ENCODE results near the gene TBC1D8. TPM values are rescaled to one million over a fixed set of nuclear protein-coding genes. Genes with fewer than 3 reads are reported as not detected.
A peak's percentile ranks its signal among the peaks of the same experiment; 100 is the strongest.

Gene TBC1D8
- total and polyA plus RNA-seq, 2 of the 13 experiments (the other 11 are each of a cell fraction or from before 2014, with no cell fraction given): 45.1 to 95.4 TPM

DNA sequence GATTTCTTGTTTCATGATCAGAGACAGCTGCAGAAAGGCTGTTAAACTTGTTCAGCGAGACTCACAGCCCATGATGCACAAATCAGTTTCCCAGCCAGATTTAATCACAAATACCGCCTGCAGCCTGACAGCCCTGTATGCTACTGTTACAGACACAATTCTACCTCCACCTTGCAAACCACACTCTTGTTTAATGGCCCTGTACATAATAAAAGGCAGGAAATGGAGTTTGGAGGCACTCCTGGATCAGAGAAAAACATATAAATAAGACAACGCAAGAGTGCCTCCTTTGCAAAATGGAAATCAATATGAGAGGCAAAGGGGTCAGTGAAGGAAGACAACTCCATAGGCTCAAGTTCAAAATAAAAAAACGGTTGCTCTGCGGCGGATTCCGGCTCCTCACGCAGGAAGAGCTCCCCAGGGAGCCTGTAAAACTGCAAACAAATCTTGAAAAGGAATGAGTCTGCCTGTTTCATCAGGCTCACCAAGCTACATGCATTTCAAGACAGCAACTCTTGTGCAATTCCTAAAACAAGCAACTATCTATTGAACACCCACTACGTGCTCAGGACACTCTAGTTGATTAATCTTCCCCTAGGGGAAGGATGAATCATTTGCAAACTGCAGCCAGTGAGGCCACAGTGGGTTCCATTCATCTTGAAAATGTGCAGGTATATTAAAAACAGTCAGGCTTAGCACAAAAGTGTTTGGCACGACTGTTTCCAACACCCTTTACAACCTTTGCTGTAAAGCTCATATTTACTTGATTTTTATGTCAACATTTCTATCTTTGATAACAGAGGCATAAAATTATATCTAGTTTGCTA is 37.5 kb downstream of the TBC1D8 start (continued):
- TF ChIP-seq ZSCAN9 (CRISPR knock-in tag; IDR thresholded peaks at IDR 0.05; ENCODE audit: borderline replicate concordance) (peak; percentile 94), RNF2 (conservative IDR thresholded peaks at IDR 0.05; ENCODE audit: low read depth) (no peak), ZNF264 (CRISPR knock-in tag; IDR thresholded peaks at IDR 0.05) (no peak; the same call in 1 of the 2 replicates), TBL1XR1 (IDR thresholded peaks at IDR 0.05; ENCODE audit: borderline replicate concordance, low read length, partially characterized antibody) (no peak), ADNP (CRISPR knock-in tag; IDR thresholded peaks at IDR 0.05) (no peak), NR2F2 (IDR thresholded peaks at IDR 0.05; ENCODE audit: borderline replicate concordance, low read depth) (no peak), ZSCAN31 (CRISPR knock-in tag; IDR thresholded peaks at IDR 0.05; ENCODE audit: low read depth) (0 out of 2 replicates have a peak, but pooled peaks have one; percentile 15), ZNF136 (CRISPR knock-in tag; IDR thresholded peaks at IDR 0.05; ENCODE audit: low read depth) (peak; percentile 29; the same call in 1 of the 2 replicates), AHR (CRISPR knock-in tag; IDR thresholded peaks at IDR 0.05) (no peak), ELF3 (CRISPR knock-in tag; IDR thresholded peaks at IDR 0.05) (peak; percentile 59; the same call in 1 of the 2 replicates), SMYD3 (CRISPR knock-in tag; IDR thresholded peaks at IDR 0.05) (0 out of 2 replicates have a peak, but pooled peaks have one; percentile 48), DMAP1 (CRISPR knock-in tag; IDR thresholded peaks at IDR 0.05) (no peak), CEBPG (CRISPR knock-in tag; IDR thresholded peaks at IDR 0.05) (peak; percentile 99), RCOR2 (CRISPR knock-in tag; IDR thresholded peaks at IDR 0.05) (peak; percentile 99), KMT2B (CRISPR knock-in tag; IDR thresholded peaks at IDR 0.05) (peak; percentile 42; the same call in 1 of the 2 replicates), NPAS2 (CRISPR knock-in tag; IDR thresholded peaks at IDR 0.05; ENCODE audit: borderline replicate concordance) (no peak), SAP130 (CRISPR knock-in tag; IDR thresholded peaks at IDR 0.05; ENCODE audit: low read depth) (peak; percentile 93)
- TF ChIP-seq, protein P1, sequence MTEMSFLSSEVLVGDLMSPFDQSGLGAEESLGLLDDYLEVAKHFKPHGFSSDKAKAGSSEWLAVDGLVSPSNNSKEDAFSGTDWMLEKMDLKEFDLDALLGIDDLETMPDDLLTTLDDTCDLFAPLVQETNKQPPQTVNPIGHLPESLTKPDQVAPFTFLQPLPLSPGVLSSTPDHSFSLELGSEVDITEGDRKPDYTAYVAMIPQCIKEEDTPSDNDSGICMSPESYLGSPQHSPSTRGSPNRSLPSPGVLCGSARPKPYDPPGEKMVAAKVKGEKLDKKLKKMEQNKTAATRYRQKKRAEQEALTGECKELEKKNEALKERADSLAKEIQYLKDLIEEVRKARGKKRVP (CRISPR knock-in tag; IDR thresholded peaks at IDR 0.05): peak in 1 of 2 experiments; percentile 97; a peak in 2 of 4 replicates
- TF ChIP-seq, protein P2, sequence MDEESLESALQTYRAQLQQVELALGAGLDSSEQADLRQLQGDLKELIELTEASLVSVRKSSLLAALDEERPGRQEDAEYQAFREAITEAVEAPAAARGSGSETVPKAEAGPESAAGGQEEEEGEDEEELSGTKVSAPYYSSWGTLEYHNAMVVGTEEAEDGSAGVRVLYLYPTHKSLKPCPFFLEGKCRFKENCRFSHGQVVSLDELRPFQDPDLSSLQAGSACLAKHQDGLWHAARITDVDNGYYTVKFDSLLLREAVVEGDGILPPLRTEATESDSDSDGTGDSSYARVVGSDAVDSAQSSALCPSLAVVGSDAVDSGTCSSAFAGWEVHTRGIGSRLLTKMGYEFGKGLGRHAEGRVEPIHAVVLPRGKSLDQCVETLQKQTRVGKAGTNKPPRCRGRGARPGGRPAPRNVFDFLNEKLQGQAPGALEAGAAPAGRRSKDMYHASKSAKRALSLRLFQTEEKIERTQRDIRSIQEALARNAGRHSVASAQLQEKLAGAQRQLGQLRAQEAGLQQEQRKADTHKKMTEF (CRISPR knock-in tag; IDR thresholded peaks at IDR 0.05): peak; percentile 72
- TF ChIP-seq, protein P3, sequence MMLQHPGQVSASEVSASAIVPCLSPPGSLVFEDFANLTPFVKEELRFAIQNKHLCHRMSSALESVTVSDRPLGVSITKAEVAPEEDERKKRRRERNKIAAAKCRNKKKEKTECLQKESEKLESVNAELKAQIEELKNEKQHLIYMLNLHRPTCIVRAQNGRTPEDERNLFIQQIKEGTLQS (CRISPR knock-in tag; IDR thresholded peaks at IDR 0.05): 0 out of 2 replicates have a peak, but pooled peaks have one; percentile 56
- TF ChIP-seq, protein P4, sequence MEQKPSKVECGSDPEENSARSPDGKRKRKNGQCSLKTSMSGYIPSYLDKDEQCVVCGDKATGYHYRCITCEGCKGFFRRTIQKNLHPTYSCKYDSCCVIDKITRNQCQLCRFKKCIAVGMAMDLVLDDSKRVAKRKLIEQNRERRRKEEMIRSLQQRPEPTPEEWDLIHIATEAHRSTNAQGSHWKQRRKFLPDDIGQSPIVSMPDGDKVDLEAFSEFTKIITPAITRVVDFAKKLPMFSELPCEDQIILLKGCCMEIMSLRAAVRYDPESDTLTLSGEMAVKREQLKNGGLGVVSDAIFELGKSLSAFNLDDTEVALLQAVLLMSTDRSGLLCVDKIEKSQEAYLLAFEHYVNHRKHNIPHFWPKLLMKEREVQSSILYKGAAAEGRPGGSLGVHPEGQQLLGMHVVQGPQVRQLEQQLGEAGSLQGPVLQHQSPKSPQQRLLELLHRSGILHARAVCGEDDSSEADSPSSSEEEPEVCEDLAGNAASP (CRISPR knock-in tag; IDR thresholded peaks at IDR 0.05; ENCODE audit: borderline replicate concordance): peak; percentile 84; the same call in 1 of the 2 replicates
- TF ChIP-seq, protein P5, sequence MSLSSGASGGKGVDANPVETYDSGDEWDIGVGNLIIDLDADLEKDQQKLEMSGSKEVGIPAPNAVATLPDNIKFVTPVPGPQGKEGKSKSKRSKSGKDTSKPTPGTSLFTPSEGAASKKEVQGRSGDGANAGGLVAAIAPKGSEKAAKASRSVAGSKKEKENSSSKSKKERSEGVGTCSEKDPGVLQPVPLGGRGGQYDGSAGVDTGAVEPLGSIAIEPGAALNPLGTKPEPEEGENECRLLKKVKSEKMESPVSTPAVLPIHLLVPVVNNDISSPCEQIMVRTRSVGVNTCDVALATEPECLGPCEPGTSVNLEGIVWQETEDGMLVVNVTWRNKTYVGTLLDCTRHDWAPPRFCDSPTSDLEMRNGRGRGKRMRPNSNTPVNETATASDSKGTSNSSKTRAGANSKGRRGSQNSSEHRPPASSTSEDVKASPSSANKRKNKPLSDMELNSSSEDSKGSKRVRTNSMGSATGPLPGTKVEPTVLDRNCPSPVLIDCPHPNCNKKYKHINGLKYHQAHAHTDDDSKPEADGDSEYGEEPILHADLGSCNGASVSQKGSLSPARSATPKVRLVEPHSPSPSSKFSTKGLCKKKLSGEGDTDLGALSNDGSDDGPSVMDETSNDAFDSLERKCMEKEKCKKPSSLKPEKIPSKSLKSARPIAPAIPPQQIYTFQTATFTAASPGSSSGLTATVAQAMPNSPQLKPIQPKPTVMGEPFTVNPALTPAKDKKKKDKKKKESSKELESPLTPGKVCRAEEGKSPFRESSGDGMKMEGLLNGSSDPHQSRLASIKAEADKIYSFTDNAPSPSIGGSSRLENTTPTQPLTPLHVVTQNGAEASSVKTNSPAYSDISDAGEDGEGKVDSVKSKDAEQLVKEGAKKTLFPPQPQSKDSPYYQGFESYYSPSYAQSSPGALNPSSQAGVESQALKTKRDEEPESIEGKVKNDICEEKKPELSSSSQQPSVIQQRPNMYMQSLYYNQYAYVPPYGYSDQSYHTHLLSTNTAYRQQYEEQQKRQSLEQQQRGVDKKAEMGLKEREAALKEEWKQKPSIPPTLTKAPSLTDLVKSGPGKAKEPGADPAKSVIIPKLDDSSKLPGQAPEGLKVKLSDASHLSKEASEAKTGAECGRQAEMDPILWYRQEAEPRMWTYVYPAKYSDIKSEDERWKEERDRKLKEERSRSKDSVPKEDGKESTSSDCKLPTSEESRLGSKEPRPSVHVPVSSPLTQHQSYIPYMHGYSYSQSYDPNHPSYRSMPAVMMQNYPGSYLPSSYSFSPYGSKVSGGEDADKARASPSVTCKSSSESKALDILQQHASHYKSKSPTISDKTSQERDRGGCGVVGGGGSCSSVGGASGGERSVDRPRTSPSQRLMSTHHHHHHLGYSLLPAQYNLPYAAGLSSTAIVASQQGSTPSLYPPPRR (CRISPR knock-in tag; IDR thresholded peaks at IDR 0.05; ENCODE audit: borderline replicate concordance): 0 out of 2 replicates have a peak, but pooled peaks have one; percentile 33

Data from HepG2 (cell line).